GM12878 (cell line): Measurements from ENCODE around the gene MAN2C1. TPM values are rescaled to one million over a fixed set of nuclear protein-coding genes. Genes with fewer than 3 reads are reported as not detected.

ENCODE experiments used
- ATAC-seq: fragments of 200-7000 bp; cut with Tn5 transposase; 3 replicates; pipeline ENCODE4 v1.9.1; 2020; ENCODE audit warnings: mild to moderate bottlenecking, moderate library complexity
- BruUV-seq: library from RNA; stranded (reverse); fragments of 400-500 nt; replicated peaks from 2 replicates; lab custom pipeline; 2021; lab: Mats Ljungman, UMichigan
- CTCF ChIA-PET: fragments of 300-600 bp; sonication (Branson Sonifier 250); formaldehyde crosslinking; extraction: SDS; loops from one replicate; lab custom pipeline; 2021; ENCODE audit warnings: inconsistent platforms; lab: Yijun Ruan, JAX
- POLR2A ChIA-PET: fragments of 350-600 bp; formaldehyde crosslinking; extraction: SDS; loops from one replicate; lab custom pipeline; 2021; ENCODE audit warnings: inconsistent platforms; lab: Charles Lee
- RAD21 ChIA-PET: fragments of 300-600 bp; sonication (Branson Sonifier 250); formaldehyde crosslinking; loops from one replicate; lab custom pipeline; 2023; ENCODE audit warnings: antibody characterized with exemption; ENCODE audit not compliant: unreplicated experiment; lab: Charles Lee
- SMC1A ChIA-PET: fragments of 300-600 bp; sonication (Branson Sonifier 250); formaldehyde crosslinking; loops from one replicate; lab custom pipeline; 2023; ENCODE audit not compliant: unreplicated experiment, uncharacterized antibody; lab: Charles Lee
- DNase-seq: peaks from one replicate; pipeline ENCODE4 v3.0.0-alpha.2; 2011; ENCODE audit warnings: low read depth, low spot score
- FAIRE-seq: peaks from 3 replicates; lab custom pipeline; 2011; peaks lifted over from hg19 to GRCh38; lab: Jason Lieb, UNC
- H2AFZ ChIP-seq: 2 replicates; pipeline ENCODE4 v1.6.0; 2011; ENCODE audit warnings: low read depth, low read length, control low read depth; ENCODE audit not compliant: control insufficient read depth
- H3K27ac ChIP-seq: 2 replicates; pipeline ENCODE4 v1.5.1; 2011; ENCODE audit warnings: control low read depth; ENCODE audit not compliant: control insufficient read depth, insufficient read depth
- H3K27me3 ChIP-seq, 2 experiments: replicated peaks in 1 of 2; 2 replicates each; pipeline versions ENCODE4 v1.6.0 to v1.6.1; 2011; ENCODE audit warnings: low read length in 1 of 2; ENCODE audit not compliant: control insufficient read depth in 2 of 2, insufficient read depth in 2 of 2
- H3K36me3 ChIP-seq, 2 experiments: 2 replicates each; pipeline ENCODE4 v1.5.1; 2011; ENCODE audit warnings: low read length in 1 of 2; ENCODE audit not compliant: control insufficient read depth in 2 of 2, insufficient read depth in 2 of 2
- H3K4me1 ChIP-seq: 2 replicates; pipeline ENCODE4 v1.6.1; 2011; ENCODE audit warnings: mild to moderate bottlenecking, low read length, moderate library complexity, mixed read lengths; ENCODE audit not compliant: control insufficient read depth, insufficient read depth
- H3K4me2 ChIP-seq: 2 replicates; pipeline ENCODE4 v1.6.0; 2011; ENCODE audit warnings: control low read depth; ENCODE audit not compliant: control insufficient read depth, insufficient read depth
- H3K4me3 ChIP-seq: fragments of 200-600 bp; sonication (generic); 2 replicates; pipeline ENCODE4 v1.5.1; 2016
- H3K79me2 ChIP-seq: 2 replicates; pipeline ENCODE4 v1.6.0; 2011; ENCODE audit warnings: low read length; ENCODE audit not compliant: control insufficient read depth, insufficient read depth
- H3K9ac ChIP-seq: 2 replicates; pipeline ENCODE4 v1.8.0; 2011; ENCODE audit warnings: low read length, control low read depth, mixed read lengths; ENCODE audit not compliant: control insufficient read depth, insufficient read depth
- H3K9me3 ChIP-seq: replicated peaks from 3 replicates; pipeline ENCODE4 v1.5.1; 2011; ENCODE audit warnings: mild to moderate bottlenecking, low read length; ENCODE audit not compliant: control insufficient read depth, insufficient read depth
- H4K20me1 ChIP-seq: 2 replicates; pipeline ENCODE4 v1.6.0; 2011; ENCODE audit not compliant: control insufficient read depth, insufficient read depth
- CEBPZ ChIP-seq: fragments of 150-350 bp; IDR thresholded peaks from 2 replicates; pipeline ENCODE4 v1.6.1; 2016; ENCODE audit warnings: low read depth, low read length
- GATAD2B ChIP-seq: fragments of 450-650 bp; conservative IDR thresholded peaks from 2 replicates; pipeline ENCODE4 v1.6.1; 2017; ENCODE audit warnings: low read depth, mild to moderate bottlenecking, moderate library complexity
- NBN ChIP-seq: fragments of 450-650 bp; IDR thresholded peaks from 2 replicates; pipeline ENCODE4 v1.6.1; 2016
- NRF1 ChIP-seq: conservative IDR thresholded peaks from 2 replicates; pipeline ENCODE4 v1.6.1; 2011; ENCODE audit warnings: mild to moderate bottlenecking, low read depth, low read length, improper control_type of control experiment
- PML ChIP-seq: IDR thresholded peaks from 2 replicates; pipeline ENCODE4 v1.6.1; 2012; ENCODE audit warnings: low read length, inconsistent platforms
- POLR2AphosphoS5 ChIP-seq: IDR thresholded peaks from 2 replicates; pipeline ENCODE4 v1.6.1; 2011; ENCODE audit warnings: mild to moderate bottlenecking, low read length, inconsistent platforms
- POU2F2 ChIP-seq: IDR thresholded peaks from 3 replicates; pipeline ENCODE4 v1.6.1; 2011; ENCODE audit warnings: low read depth, mild to moderate bottlenecking, low read length, borderline replicate concordance
- SMAD5 ChIP-seq: IDR thresholded peaks from 2 replicates; pipeline ENCODE4 v1.6.1; 2016; ENCODE audit warnings: antibody characterized with exemption, low read depth
- STAT1 ChIP-seq: fragments of 450-650 bp; conservative IDR thresholded peaks from 2 replicates; pipeline ENCODE4 v1.6.1; 2014; ENCODE audit warnings: antibody characterized with exemption, mild to moderate bottlenecking
- YY1 ChIP-seq: IDR thresholded peaks from 2 replicates; pipeline ENCODE4 v1.6.1; 2011; ENCODE audit warnings: low read depth, mild to moderate bottlenecking, low read length
- ZNF384 ChIP-seq: IDR thresholded peaks from 2 replicates; pipeline ENCODE4 v1.6.1; 2012; ENCODE audit warnings: low read depth, mild to moderate bottlenecking, low read length, improper control_type of control experiment, borderline replicate concordance
- WGBS: methylation state at CpG from one replicate; pipeline ENCODE4 v1.1.6; 2016; ENCODE audit warnings: low lambda C conversion rate; ENCODE audit not compliant: insufficient replicate concordance, insufficient coverage; ENCODE audit errors: missing lambda C conversion rate; 5-methylcytosine and 5-hydroxymethylcytosine counted together
- in situ Hi-C: fragments of 300-500 bp; cut with MboI; formaldehyde crosslinking; loops from 9 replicates; pipeline ENCODE4 v1.14.3; 2018; ENCODE audit warnings: mixed read lengths
- intact Hi-C: fragments of 100-400 bp; cut with micrococcal nuclease; formaldehyde crosslinking; loops from one replicate; pipeline ENCODE4 v1.14.2; 2022; ENCODE audit not compliant: unreplicated experiment
- polyA plus RNA-seq, 11 experiments: library from polyadenylated mRNA; depleted of rRNA in 4 of 11; unstranded in 6 of 11; stranded (reverse) in 5 of 11; fragments of >200 nt; fragmentation: Nextera tagmentation in 4 of 11; fragmentation: Illumina TruSeq in 1 of 11; extraction: Ambion mirVana in 4 of 11; extraction: Trizol in 1 of 11; gene quantifications; 1 replicate in 1 of 11; 2 replicates in 10 of 11; pipeline versions ENCODE4 v1.2.1 to v1.2.3, GENCODE V29; 2011 to 2016; ENCODE audit warnings: inconsistent platforms in 2 of 11, missing spikeins in 2 of 11, low read depth in 1 of 11
- total RNA-seq, 4 experiments: library from RNA; depleted of rRNA in 3 of 4; stranded (reverse); fragments of >200 nt in 3 of 4; fragmentation: Illumina TruSeq in 1 of 4; extraction: Trizol in 1 of 4; gene quantifications; 2 replicates each; pipeline versions ENCODE4 v1.2.1 to v1.2.3, GENCODE V29; 2013 to 2021
- TF ChIP-seq, protein P1 (sequence below), 3 experiments: IDR thresholded peaks in 2 of 3; conservative IDR thresholded peaks in 1 of 3; 2 replicates each; pipeline ENCODE4 v1.5.1; 2011; ENCODE audit warnings: low read depth in 3 of 3, low read length in 3 of 3, mild to moderate bottlenecking in 3 of 3, control low read depth in 2 of 3, moderate library complexity in 2 of 3, inconsistent platforms in 1 of 3, mixed read lengths in 1 of 3; ENCODE audit not compliant: control insufficient read depth in 2 of 3, insufficient read depth in 1 of 3; ENCODE audit errors: extremely low read depth in 1 of 3

Gene MAN2C1
- total and polyA plus RNA-seq, 10 of the 15 experiments (the other 5 are each of a cell fraction or from before 2014, with no cell fraction given) = 1.4 to 111 (median 42.2) TPM

DNA sequence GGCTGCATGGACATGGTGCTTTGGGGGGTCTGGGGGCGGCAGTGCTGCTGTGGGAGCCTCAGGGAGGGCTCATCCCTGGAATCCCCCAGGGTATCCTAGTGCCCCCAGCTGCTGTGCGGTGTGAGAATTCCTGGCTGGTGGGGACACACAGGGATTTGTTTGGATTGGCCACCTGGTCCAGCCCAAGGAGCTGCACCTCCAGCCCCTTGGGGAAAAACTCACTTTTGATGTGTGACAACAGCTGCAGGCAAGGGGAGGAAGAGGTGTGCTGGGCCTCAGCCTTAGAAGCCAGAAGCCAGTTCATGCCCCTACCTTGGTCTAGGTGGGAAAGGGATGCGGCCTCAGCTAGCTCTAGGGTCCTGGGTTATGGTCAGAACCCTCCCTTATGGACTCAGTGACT, 40.9 kb downstream of the MAN2C1 start:
- Histone ChIP-seq H3K4me1 (no peaks in the 10 kb centered on the region), H3K4me3 (no peak overlapping the region), H4K20me1 (no peaks in the 10 kb centered on the region), H3K9me3 (no peaks in the 10 kb centered on the region), H3K27me3 (no peaks in the 10 kb centered on the region), H3K27ac (no peak overlapping the region), H3K4me2 (no peak overlapping the region), H3K79me2 (no peaks in the 10 kb centered on the region), H3K36me3 (no peaks in the 10 kb centered on the region), H2AFZ (no peak overlapping the region), H3K9ac (no peak overlapping the region)
- ATAC-seq (no peak), DNase-seq (no peak), FAIRE-seq (no peak)
- POLR2A ChIA-PET = no interaction called here
- TF ChIP-seq, protein P1, sequence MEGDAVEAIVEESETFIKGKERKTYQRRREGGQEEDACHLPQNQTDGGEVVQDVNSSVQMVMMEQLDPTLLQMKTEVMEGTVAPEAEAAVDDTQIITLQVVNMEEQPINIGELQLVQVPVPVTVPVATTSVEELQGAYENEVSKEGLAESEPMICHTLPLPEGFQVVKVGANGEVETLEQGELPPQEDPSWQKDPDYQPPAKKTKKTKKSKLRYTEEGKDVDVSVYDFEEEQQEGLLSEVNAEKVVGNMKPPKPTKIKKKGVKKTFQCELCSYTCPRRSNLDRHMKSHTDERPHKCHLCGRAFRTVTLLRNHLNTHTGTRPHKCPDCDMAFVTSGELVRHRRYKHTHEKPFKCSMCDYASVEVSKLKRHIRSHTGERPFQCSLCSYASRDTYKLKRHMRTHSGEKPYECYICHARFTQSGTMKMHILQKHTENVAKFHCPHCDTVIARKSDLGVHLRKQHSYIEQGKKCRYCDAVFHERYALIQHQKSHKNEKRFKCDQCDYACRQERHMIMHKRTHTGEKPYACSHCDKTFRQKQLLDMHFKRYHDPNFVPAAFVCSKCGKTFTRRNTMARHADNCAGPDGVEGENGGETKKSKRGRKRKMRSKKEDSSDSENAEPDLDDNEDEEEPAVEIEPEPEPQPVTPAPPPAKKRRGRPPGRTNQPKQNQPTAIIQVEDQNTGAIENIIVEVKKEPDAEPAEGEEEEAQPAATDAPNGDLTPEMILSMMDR (IDR thresholded peaks at IDR 0.05 in 2 of 3, conservative IDR thresholded peaks at IDR 0.05 in 1 of 3; ENCODE audit: control insufficient read depth in 2 of 3, extremely low read depth in 1 of 3, insufficient read depth in 1 of 3, low read depth in 3 of 3, low read length in 3 of 3) = no peak
- in situ Hi-C loops = no loop called here
- no TSS peak for BruUV-seq
- SMC1A ChIA-PET = interaction anchor here (1.0 kb wide), 1 partner anchor 18 kb away, joined by 3 read pairs; no protein-coding TSS in a partner anchor
- CTCF ChIA-PET = interaction anchor here (0.6 to 2.9 kb wide), 2 partner anchors 41 to 118 kb away, joined by 3 to 8 read pairs; partner anchors contain the start of gene MAN2C1
- intact Hi-C loops = no loop called here
- RAD21 ChIA-PET = no interaction called here
- 33% methylated on average over 3 of the region's 3 CpGs for WGBS

DNA sequence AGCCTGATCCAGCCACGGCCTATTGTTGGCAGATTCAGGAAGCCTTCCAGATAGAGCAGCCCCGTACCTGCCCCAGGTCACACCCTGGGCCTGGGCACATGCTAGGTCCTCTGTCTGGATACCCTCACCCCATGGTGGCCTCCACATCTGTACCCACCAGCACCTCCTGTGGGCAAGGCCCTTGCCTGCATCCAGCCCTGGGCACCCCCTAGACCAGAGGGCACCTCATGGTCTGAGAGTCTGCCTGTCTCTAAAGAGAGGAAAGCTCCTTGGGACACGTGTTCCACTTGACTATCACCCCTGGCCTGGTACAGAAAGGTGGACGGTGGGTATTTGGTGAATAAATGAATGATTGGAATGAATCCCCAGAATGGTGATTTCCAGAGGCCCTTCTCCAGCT, 41.4 kb downstream of the MAN2C1 start:
- intact Hi-C loops (no loop called here), in situ Hi-C loops (no loop called here)
- Histone ChIP-seq H3K79me2 (no peaks in the 10 kb centered on the region), H3K27me3 (no peaks in the 10 kb centered on the region), H3K4me2 (no peak overlapping the region), H2AFZ (no peak overlapping the region), H3K36me3 (no peaks in the 10 kb centered on the region), H3K27ac (no peak overlapping the region), H3K4me1 (no peaks in the 10 kb centered on the region), H3K9ac (no peak overlapping the region), H4K20me1 (no peaks in the 10 kb centered on the region), H3K9me3 (no peaks in the 10 kb centered on the region), H3K4me3 (no peak overlapping the region)
- SMC1A ChIA-PET = no interaction called here
- WGBS = 39% methylated on average over 4 of the region's 4 CpGs
- no peak for TF ChIP-seq POU2F2
- no peak for TF ChIP-seq SMAD5
- no peak for TF ChIP-seq ZNF384
- TF ChIP-seq POLR2AphosphoS5 = no peak
- no peak for TF ChIP-seq GATAD2B
- TF ChIP-seq STAT1 = no peak
- no peak for TF ChIP-seq YY1
- no peak for TF ChIP-seq CEBPZ
- no peak for TF ChIP-seq NBN
- no peak for TF ChIP-seq PML
- TF ChIP-seq NRF1 = no peak
- CTCF ChIA-PET = interaction anchor here (2.9 kb wide), 1 partner anchor 42 kb away, joined by 8 read pairs; the partner anchor contains the start of gene MAN2C1
- POLR2A ChIA-PET = no interaction called here
- no TSS peak for BruUV-seq
- RAD21 ChIA-PET = no interaction called here
- ATAC-seq (no peak), DNase-seq (no peak), FAIRE-seq (no peak)
